K562 (cell line): ENCODE results near the gene ITGA7. TPM values are rescaled to one million over a fixed set of nuclear protein-coding genes. Genes with fewer than 3 reads are reported as not detected.
A peak's percentile ranks its signal among the peaks of the same experiment; 100 is the strongest.

Source experiments
- AFF1 ChIP-seq, 2 experiments: fragments of 450-650 bp; IDR thresholded peaks; 2 replicates each; pipeline ENCODE4 v1.6.1; 2018; ENCODE audit warnings: mild to moderate bottlenecking in 2 of 2, low read depth in 1 of 2; ENCODE audit not compliant: partially characterized antibody in 2 of 2
- BRD9 ChIP-seq: fragments of 450-650 bp; IDR thresholded peaks from 2 replicates; pipeline ENCODE4 v1.6.1; 2018; ENCODE audit warnings: low read depth; ENCODE audit not compliant: partially characterized antibody
- FOXK1 ChIP-seq: sonication (generic); formaldehyde crosslinking; IDR thresholded peaks from 2 replicates; pipeline ENCODE4 v1.8.0; 2022; ENCODE audit warnings: missing genetic modification reagents, mild to moderate bottlenecking, borderline replicate concordance
- GABPB2 ChIP-seq: fragments of 250-450 bp; sonication (Bioruptor Pico); conservative IDR thresholded peaks from 2 replicates; pipeline ENCODE4 v1.5.1; 2021; ENCODE audit warnings: mild to moderate bottlenecking
- OTX1 ChIP-seq: fragments of 450-650 bp; formaldehyde crosslinking; IDR thresholded peaks from 2 replicates; pipeline ENCODE4 v1.4.0; 2022; ENCODE audit warnings: mild to moderate bottlenecking
- POLR2A ChIP-seq: fragments of 450-650 bp; conservative IDR thresholded peaks from 2 replicates; pipeline ENCODE4 v1.6.1; 2016
- RBM39 ChIP-seq: fragments of 200-400 bp; formaldehyde crosslinking; optimal IDR thresholded peaks from 2 replicates; pipeline ENCODE3; 2018; ENCODE audit warnings: low read depth, low read length
- SNIP1 ChIP-seq: fragments of 450-650 bp; IDR thresholded peaks from 2 replicates; pipeline ENCODE4 v1.7.1; 2017; ENCODE audit warnings: low read depth, mild to moderate bottlenecking
- THRB ChIP-seq: fragments of 450-650 bp; formaldehyde crosslinking; conservative IDR thresholded peaks from 2 replicates; pipeline ENCODE4 v1.4.0; 2022; ENCODE audit warnings: mild to moderate bottlenecking, missing genetic modification characterization
- ZBTB8A ChIP-seq: fragments of 450-650 bp; IDR thresholded peaks from 2 replicates; pipeline ENCODE4 v1.6.1; 2018; ENCODE audit warnings: mild to moderate bottlenecking, moderate library complexity; ENCODE audit not compliant: partially characterized antibody
- ZNF316 ChIP-seq: fragments of 450-650 bp; IDR thresholded peaks from 2 replicates; pipeline ENCODE4 v1.6.1; 2016
- polyA plus RNA-seq, 8 experiments: library from polyadenylated mRNA; depleted of rRNA in 4 of 8; stranded (reverse) in 5 of 8; unstranded in 3 of 8; fragments of >200 nt; fragmentation: Nextera tagmentation in 2 of 8; fragmentation: Illumina TruSeq in 1 of 8; extraction: Ambion mirVana in 2 of 8; extraction: Trizol in 1 of 8; gene quantifications; 2 replicates each; pipeline versions ENCODE4 v1.2.1 to v1.2.3, GENCODE V29; 2011 to 2014; ENCODE audit warnings: inconsistent platforms in 1 of 8, missing spikeins in 1 of 8
- total RNA-seq, 7 experiments: library from RNA; depleted of rRNA in 6 of 7; stranded (reverse); fragments of >200 nt in 6 of 7; fragmentation: Illumina TruSeq in 2 of 7; extraction: Trizol in 2 of 7; gene quantifications; 2 replicates each; pipeline versions ENCODE4 v1.2.1 to v1.2.3, GENCODE V29; 2011 to 2021; ENCODE audit warnings: low replicate concordance in 1 of 7
- TF ChIP-seq, protein P1 (sequence below): fragments of 200-800 bp; sonication (Bioruptor generic); IDR thresholded peaks from 2 replicates; pipeline ENCODE4 v1.6.1; 2016; ENCODE audit warnings: missing genetic modification characterization, missing compliant biosample characterization
- TF ChIP-seq, protein P2 (sequence below): fragments of 450-650 bp; IDR thresholded peaks from 2 replicates; pipeline ENCODE4 v1.7.0; 2016; ENCODE audit warnings: borderline replicate concordance

The ITGA7 gene
- total and polyA plus RNA-seq, 9 of the 15 experiments (the other 6 are each of a cell fraction or from before 2014, with no cell fraction given), result 0.11 to 2.3 (median 0.56) TPM; not detected in 1

DNA sequence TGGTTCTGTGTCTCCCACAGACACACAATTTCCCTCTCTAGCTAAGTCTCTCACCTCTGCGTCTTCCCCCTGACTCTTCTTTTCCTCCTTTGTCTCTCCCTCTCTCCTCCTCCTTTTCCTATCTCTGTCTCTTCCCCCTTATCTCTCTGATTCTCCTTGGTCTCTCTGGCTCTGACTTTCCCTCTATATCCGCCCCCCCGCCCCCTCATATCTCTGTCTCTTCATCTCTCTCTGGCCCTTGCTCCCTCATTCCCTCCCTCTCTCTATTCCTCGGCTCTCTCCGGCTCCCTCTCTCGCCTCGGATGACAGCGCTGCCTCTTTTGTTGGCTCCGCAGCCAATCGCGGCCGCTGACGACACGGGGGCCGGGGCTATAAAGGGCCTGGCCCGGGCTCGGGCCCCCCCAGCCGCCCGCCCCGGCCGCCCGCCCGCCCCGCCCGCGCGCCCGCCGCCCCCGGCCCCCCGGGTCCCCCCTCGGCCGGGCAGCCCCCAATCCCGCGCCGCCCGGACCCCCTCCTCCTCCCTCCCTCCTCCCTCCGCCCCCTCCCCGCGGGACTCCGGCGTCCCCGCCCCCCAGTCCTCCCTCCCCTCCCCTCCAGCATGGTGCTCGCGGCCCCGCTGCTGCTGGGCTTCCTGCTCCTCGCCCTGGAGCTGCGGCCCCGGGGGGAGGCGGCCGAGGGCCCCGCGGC is 35.2 kb upstream of the ITGA7 start, which contains the start of gene GDF11 (continued):
- TF ChIP-seq, protein P1, sequence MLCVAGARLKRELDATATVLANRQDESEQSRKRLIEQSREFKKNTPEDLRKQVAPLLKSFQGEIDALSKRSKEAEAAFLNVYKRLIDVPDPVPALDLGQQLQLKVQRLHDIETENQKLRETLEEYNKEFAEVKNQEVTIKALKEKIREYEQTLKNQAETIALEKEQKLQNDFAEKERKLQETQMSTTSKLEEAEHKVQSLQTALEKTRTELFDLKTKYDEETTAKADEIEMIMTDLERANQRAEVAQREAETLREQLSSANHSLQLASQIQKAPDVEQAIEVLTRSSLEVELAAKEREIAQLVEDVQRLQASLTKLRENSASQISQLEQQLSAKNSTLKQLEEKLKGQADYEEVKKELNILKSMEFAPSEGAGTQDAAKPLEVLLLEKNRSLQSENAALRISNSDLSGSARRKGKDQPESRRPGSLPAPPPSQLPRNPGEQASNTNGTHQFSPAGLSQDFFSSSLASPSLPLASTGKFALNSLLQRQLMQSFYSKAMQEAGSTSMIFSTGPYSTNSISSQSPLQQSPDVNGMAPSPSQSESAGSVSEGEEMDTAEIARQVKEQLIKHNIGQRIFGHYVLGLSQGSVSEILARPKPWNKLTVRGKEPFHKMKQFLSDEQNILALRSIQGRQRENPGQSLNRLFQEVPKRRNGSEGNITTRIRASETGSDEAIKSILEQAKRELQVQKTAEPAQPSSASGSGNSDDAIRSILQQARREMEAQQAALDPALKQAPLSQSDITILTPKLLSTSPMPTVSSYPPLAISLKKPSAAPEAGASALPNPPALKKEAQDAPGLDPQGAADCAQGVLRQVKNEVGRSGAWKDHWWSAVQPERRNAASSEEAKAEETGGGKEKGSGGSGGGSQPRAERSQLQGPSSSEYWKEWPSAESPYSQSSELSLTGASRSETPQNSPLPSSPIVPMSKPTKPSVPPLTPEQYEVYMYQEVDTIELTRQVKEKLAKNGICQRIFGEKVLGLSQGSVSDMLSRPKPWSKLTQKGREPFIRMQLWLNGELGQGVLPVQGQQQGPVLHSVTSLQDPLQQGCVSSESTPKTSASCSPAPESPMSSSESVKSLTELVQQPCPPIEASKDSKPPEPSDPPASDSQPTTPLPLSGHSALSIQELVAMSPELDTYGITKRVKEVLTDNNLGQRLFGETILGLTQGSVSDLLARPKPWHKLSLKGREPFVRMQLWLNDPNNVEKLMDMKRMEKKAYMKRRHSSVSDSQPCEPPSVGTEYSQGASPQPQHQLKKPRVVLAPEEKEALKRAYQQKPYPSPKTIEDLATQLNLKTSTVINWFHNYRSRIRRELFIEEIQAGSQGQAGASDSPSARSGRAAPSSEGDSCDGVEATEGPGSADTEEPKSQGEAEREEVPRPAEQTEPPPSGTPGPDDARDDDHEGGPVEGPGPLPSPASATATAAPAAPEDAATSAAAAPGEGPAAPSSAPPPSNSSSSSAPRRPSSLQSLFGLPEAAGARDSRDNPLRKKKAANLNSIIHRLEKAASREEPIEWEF, result no peak
- TF ChIP-seq THRB (CRISPR knock-in tag), result peak; percentile 95
- peak; percentile 20 to 81 for TF ChIP-seq AFF1 (IDR thresholded peaks at IDR 0.05; ENCODE audit: low read depth in 1 of 2, partially characterized antibody in 2 of 2)
- no peak for TF ChIP-seq ZBTB8A
- TF ChIP-seq, protein P2, sequence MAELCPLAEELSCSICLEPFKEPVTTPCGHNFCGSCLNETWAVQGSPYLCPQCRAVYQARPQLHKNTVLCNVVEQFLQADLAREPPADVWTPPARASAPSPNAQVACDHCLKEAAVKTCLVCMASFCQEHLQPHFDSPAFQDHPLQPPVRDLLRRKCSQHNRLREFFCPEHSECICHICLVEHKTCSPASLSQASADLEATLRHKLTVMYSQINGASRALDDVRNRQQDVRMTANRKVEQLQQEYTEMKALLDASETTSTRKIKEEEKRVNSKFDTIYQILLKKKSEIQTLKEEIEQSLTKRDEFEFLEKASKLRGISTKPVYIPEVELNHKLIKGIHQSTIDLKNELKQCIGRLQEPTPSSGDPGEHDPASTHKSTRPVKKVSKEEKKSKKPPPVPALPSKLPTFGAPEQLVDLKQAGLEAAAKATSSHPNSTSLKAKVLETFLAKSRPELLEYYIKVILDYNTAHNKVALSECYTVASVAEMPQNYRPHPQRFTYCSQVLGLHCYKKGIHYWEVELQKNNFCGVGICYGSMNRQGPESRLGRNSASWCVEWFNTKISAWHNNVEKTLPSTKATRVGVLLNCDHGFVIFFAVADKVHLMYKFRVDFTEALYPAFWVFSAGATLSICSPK, result peak; percentile 98; the same call in 1 of the 2 replicates
- TF ChIP-seq RBM39, result no peak
- TF ChIP-seq BRD9, result peak; percentile 80
- TF ChIP-seq OTX1 (CRISPR knock-in tag), result peak; percentile 97
- no peak for TF ChIP-seq FOXK1
- TF ChIP-seq ZNF316, result peak; percentile 38; the same call in 1 of the 2 replicates
- TF ChIP-seq GABPB2, result no peak; the same call in 1 of the 2 replicates
- peak; percentile 72 for TF ChIP-seq POLR2A
- TF ChIP-seq SNIP1, result peak; percentile 63; the same call in 1 of the 2 replicates
